Measurements from ENCODE around the gene STARD5.

Gene STARD5

DNA sequence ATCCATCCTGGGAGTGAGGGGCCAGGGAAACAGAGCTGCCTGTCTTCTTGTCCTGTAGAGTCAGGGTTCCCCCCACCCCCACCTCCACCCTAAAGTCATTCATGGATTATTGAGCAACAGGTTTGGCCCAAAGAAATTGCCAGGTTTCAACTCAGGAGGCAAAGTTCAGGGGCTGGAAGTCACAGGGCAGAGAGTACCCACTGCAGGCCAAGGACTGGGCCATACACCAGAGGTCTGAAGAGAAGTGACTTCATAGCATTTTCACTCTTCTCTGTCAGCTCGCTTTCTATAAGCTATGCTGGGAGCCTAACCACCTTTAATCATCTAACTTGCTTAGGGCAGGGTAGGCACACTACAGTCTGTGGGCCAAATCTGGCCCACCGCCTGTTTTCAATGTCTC lies 50.1 kb downstream of the STARD5 start:
- no peak for DNase-seq

DNA sequence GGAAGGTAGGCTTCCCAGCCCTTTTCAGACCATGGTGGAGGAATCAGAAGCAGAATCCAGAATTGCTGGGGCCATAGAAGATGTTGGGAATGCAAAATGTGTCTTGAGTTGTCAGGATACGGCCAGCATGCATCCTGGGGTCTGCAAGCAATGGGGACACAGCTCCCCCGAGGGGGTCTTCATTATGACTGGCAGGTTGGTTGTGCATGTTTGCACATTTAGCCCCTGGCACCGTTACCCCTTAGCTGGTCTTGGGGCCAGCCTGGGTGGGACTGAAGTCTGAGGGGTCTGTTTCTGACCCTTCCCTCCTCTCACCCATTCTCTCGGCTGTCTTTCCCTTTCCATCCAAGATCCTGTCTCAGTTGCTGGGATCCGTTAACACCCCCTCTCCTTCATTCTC lies 50.7 kb downstream of the STARD5 start:
- DNase-seq, result no peak

DNA sequence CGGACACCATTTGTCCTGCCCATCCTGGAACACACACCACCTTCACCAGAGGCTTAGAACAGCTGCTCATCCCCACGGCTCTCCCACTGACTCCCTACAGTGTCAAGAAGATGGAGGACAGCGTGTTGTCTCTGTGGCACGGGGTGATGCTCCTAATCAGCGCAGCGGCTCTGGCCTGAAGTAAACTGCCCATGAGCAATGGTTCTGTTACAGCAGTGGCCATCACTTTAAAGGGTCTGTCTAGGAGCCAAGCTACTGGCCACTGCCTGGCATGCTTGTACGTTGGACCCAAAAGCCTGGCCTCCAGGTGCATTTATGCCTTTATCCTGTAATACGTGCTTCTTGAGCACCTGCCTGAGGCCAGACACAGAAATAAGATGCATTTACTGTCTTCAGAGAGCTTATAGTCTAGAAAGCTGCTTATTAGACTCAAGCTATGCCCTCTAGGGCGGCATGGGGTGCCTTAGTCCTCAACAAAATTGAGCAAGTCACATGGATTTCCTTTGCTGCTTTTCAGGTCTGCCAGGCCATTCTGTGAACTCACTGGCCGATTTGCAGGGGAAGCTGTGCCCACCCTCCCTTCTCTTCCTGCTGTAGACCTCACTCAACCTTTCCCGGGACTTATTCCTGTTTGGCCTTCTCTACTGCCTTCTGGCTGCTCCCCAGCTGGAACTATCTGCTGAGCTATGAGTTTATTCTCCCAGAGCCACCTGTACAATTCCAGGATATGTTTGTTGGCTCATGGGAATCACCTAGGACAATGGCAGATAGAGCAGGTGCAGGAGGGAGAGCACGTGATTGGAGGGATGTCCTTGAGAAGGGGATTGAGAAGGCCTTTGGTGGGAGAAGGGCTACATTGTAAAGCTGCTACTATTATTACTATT lies 51.9 kb downstream of the STARD5 start:
- DNase-seq, result no peak

DNA sequence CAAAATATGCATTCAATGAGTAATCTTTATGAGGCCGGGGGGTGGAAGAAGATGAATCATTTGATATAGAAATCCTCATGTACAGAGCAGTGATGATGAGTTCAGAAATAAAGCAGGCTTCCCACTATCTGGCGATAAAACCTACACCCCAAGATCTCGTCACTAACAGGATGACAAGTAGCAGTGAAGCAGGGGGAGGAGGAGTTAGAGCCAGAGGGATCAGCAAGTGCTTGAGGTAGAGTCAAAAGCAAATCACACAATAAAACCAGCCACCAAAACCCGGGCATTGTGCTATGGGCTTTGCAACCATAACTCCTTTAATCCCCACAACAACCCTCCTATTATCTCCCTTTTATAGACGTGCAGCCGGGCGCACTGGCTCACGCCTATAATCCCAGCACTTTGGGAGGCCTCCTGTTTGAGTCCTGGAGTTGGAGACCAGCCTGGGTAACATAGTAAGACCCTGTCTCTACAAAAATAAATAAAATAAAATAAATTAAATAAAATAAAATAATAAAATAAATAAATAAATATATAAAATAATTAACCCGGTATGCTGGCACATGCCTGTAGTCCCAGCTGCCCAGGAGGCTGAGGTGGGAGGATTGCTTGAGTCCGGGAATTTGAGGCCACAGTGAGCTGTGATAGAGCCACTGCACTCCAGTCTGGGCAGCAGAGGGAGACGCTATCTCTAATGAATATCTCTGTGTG lies 53.0 kb downstream of the STARD5 start:
- no peak for DNase-seq

DNA sequence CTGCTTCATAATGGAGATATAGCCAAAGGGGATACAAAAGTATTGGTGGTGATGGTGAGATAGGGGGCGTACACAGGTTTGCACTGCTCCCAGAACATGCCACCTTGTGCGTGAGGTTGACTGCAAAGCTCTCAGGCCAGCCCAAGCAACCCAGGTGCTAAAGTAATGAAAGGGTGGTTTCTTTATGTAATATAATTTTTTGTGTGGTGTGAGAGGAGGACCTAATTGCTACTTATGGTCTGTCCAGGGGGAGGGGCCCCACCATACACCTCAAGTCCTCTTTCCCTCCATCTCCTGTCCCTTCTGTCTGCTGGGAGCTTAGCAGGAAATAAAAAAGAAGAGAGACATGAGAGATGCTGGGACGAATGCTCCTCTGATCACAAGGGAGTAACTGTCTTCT lies 53.8 kb downstream of the STARD5 start:
- DNase-seq, result no peak

DNA sequence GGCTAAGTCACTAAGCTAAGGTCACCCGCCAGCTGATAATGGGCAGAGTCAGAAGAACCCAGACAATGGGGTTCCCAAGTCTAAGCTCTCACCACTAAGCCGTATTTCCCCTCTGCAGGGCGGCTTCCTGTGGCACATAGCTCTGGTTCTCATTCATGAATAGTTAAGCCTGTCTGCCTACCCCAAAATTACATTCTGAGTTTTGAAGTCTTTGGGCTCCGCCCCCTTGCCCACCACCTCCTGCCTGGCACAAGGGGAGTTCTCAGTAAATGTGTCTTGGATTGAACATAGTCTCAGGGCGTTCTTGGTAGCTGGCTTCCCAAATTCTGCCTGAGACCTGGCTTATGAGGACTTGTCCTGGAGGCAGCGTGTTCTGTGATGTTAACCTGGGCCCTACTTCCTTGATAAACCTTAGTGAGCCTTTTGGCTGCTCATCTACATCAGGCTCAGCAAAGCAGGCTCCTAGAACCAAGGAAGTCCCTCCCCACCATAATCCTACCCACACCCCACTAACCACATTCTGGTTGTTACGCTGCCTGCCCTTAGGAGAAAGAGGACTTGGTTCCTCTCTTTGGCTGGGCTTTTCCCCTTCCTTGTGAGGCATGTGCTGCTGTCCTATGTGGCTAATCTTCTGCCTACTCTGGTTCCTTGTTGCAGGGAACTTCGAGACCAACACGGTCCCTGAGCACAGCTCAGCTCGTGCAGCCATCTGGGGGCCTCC lies 54.9 kb downstream of the STARD5 start:
- DNase-seq, result no peak

DNA sequence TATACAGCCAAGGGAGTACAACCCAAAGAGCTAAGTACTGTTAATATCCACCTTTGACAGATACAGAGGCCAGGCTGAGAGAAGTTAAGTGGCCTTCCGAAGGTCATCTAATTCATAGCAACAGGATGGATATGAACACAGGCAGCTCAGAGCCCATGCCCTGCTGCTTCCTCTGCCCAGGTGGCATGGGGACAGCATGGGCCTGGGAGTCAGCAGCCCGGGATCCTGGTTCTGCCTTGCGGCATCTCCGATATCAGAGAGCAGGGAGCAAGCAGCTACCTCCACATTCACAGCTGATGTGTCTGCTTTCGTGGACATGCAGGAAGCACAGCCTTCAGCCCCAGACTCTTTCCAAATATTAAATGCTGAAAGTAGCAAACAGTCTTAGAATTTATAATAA lies 55.6 kb downstream of the STARD5 start:
- DNase-seq, result no peak

DNA sequence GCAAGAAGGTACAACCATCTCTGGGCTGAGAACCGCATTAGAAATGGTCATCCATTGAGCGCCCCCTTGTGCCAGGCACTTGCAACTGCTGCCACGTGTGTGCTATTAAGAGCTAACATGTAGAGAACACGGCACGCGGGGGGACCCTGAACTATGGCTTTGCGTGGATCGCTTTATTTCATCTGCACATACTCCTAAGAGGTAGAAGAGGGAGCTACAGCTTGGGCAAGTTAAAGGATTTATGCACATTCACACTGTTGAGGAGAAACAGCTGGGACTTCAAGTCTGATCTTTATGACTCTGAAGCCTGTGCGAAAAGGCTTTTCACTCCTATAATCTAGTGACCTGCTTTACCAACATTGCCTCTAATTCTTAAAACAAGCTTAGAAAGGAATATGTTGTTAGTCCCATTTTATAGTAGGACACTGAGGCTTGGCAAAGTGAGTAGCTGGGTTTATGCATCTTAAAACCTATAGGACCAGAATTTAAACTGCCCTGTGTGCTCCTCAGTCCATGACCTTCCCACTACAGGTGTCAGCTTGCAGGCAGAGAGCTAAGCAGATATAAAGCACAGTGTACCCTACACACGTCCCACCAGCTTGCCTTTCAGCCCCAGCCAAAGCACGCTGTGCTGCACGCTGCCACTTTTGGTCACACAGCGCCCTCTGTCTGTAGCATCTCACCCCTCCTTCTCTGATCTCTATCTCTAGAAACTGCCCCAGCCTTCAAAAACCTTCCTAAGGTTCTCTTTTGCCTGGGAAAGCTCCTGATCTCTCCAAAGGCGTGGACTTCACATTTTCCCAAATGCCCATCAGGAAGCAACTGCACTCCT lies 57.8 kb downstream of the STARD5 start:
- DNase-seq, result peak; percentile 67

DNA sequence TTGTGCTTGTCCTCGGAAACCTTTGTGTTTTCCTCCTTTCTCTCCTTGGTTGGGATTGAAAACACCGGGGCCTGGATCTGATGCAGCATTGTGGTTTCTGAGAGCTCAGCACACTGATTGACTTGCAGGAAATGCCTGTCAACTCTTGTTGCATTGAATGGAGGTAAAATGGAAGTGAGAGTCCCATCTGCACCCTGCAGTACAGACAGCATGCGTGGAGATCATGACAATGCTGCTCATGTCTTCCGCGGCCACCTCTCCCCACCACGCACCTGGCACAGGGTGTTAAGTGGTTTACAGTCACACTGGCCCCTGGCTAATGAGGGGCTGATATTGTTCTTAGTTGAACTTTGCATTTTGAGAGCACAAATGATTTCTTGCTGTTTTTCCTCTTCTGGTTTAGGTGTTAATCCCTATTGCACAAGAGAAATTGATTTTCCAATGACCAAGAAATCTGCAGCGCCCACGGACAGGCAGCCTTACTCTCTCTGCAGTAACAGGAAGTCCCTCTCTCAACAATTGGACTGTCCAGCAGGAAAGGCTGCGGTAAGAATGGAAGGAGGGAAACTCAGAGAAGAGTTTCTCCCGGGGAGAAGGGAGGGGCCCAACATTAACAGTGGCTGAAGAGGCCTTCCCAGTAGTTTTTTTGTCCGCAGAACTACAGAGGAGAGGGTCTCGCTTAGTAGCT lies 58.5 kb downstream of the STARD5 start:
- DNase-seq, result peak; percentile 3

DNA sequence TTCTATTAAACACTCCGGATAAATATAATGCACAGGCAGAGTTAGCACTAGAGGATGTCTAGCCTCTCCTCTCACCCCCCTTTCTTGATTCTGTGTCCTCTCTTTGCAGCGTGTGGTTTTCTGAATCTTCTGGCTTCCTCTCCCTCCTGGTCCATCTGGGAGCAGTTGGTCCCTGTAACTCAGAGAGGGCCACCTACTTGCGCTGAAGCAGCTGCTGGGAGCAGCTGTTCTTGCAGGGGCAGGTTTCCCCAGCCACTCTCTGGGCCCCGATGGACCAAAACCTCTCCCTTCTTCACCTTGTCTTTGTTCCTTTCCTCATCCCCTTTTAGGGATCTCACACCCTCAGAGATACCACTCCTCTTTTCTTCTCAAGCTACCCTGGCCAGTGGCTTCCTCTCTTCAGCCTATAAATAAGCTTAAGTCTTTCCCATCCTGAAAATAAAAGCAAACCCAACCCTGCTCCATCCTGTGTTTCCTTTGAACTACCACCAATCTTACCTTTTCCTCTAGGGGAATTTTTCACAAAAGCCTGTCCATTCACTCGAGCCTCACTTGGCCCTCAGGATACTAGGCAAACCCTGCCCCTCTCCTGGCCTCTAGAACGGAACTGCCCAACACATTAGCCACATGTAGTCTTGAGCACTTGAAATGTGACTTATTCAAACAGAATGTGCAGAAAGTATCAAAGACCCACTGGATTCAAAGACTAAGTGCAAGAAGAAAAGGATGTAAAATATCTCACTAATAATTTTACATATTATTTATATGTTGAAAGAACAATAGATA lies 59.7 kb downstream of the STARD5 start:
- no peak for DNase-seq

DNA sequence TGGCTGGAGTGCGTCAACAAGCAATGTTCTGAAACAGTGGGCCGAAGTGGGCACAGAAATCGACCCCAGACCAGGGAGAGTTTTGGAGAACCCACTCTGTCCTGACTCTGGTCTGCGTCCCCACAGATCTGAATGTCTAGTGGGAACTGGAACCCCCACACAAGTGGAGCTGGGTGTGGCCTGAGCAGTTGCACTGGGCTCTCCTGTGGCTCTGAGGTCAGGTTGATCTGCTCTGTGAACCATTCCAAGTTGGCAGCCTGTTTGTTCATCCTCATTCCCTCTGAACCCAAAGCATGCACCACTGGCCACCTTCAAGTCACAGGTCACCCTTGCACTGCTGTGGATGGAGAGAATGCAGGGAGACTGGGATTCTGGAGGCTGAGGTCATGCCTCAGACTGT lies 60.5 kb downstream of the STARD5 start:
- DNase-seq, result no peak

DNA sequence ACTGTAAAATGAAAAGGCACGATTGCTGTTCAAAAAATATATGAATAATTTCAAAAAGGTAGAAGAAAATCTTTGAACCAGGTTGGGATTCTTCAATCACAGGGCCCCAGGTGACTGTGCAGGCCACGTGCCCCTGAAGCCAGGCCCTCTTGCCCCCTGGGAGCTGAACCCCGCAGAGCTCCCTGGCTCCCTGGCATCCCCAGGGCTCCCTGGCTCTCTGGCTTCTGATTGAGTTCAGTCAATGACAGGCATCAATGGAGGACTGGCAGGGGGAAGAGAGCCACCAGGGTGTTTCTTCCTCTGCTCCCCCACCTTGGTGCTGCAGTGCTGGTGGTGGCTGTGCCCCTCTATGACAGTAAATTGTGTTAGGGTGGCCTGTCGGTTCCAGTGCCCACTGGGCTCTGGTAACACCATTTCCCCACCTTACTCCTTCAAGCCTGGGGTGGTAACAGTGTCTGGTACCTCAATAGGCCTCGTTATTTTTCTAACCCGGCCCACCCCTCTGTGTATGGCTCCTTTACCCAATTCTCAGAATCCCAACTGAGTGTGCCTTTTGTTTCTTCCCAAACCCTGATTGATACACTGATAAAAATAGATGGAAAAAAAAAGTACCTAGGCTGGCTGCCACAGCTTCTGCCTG lies 62.6 kb downstream of the STARD5 start:
- DNase-seq, result no peak

DNA sequence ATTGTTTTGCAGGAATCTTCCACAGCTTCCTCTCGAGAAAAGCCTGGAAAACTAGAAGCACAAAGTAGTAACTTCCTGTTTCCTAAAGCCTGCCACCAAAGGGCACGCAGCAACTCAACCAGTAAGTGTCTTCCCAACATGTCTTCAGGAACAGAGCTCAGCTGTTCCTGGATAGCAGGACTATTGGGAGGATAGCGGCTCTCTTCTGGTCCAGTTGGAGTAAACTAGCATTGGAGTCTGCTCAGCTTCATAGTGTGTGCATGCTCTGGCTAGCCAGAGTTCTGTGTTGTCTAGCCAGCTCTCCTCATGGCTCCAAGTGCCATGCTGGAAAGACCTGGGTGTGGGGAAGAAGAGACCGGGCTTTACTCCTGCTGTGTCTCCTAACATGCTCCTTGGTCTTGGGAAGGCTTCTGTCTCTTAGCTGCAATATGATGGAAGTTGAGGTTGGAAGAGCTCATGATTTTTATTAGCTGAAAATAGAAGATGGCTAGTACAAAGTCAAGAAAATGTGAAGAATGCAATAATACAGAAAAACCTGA lies 64.1 kb downstream of the STARD5 start:
- DNase-seq, result no peak
